Measurements from ENCODE around the gene FEM1A.

GRCh38 chr19:4775627-4776152 lies 15.8 kb upstream of the FEM1A start:
- TF ChIP-seq CTCF (IDR thresholded peaks at IDR 0.05; ENCODE audit: low read depth, low read length, missing input control) (no peak), MAX (IDR thresholded peaks at IDR 0.05) (no peak), RXRA (IDR thresholded peaks at IDR 0.05) (no peak), JUND (IDR thresholded peaks at IDR 0.05) (no peak), TAF1 (conservative IDR thresholded peaks at IDR 0.05) (no peak), REST (IDR thresholded peaks at IDR 0.05) (no peak), ZBTB33 (IDR thresholded peaks at IDR 0.05) (no peak), YY1 (IDR thresholded peaks at IDR 0.05) (no peak), SP1 (IDR thresholded peaks at IDR 0.05) (no peak), ATF3 (IDR thresholded peaks at IDR 0.05) (no peak), GABPA (IDR thresholded peaks at IDR 0.05 in 1 of 2, conservative IDR thresholded peaks at IDR 0.05 in 1 of 2) (no peak)
